Chondrocyte (in vitro differentiated cells): ENCODE data around the gene RAB11FIP2. TPM values are rescaled to one million over a fixed set of nuclear protein-coding genes. Genes with fewer than 3 reads are reported as not detected.
"Not testable (repeated sequence)": the region's sequence is repeated elsewhere in the genome, so short reads cannot be mapped to it uniquely, and the experiment has no call there.

Experiments
- DNase-seq: peaks from one replicate; pipeline ENCODE4 v3.0.0; 2021; ENCODE audit warnings: mixed read lengths, low spot score
- H3K27ac Mint-ChIP-seq: one replicate; pipeline ENCODE4 v1.8.0; 2021; ENCODE audit warnings: mild to moderate bottlenecking, moderate library complexity, mixed read lengths; ENCODE audit not compliant: unreplicated experiment
- H3K27me3 Mint-ChIP-seq: 2 replicates; pipeline ENCODE4 v1.8.0; 2021; ENCODE audit warnings: low read depth, mixed read lengths
- H3K36me3 Mint-ChIP-seq: 2 replicates; pipeline ENCODE4 v1.8.0; 2021; ENCODE audit warnings: low read depth, mixed read lengths
- H3K4me1 Mint-ChIP-seq: 2 replicates; pipeline ENCODE4 v1.8.0; 2021; ENCODE audit warnings: low read depth, mild to moderate bottlenecking, mixed read lengths
- H3K4me3 Mint-ChIP-seq: one replicate; pipeline ENCODE4 v1.8.0; 2021; ENCODE audit warnings: mild to moderate bottlenecking, moderate library complexity, mixed read lengths; ENCODE audit not compliant: unreplicated experiment
- H3K9me3 Mint-ChIP-seq: 2 replicates; pipeline ENCODE4 v1.8.0; 2021; ENCODE audit warnings: low read depth, mixed read lengths
- CTCF ChIP-seq: fragments of 200-600 bp; sonication (generic); IDR thresholded peaks from 2 replicates; pipeline ENCODE4 v1.5.0; 2021; ENCODE audit warnings: antibody characterized with exemption, mild to moderate bottlenecking, moderate library complexity
- total RNA-seq: library from RNA; stranded (reverse); gene quantifications from 3 replicates; pipeline ENCODE4 v1.2.1, GENCODE V29; 2021

RAB11FIP2 gene
- total RNA-seq, 1 donor from 2014 or later, result 20.9 TPM

- Mint-ChIP-seq H3K36me3 (peaks cover 2% of the 10 kb centered on the region), H3K4me3 (no peak overlapping the region), H3K4me1 (no peaks in the 10 kb centered on the region), H3K27ac (no peak overlapping the region), H3K9me3 (peaks cover 3% of the 10 kb centered on the region), H3K27me3 (peaks cover 5% of the 10 kb centered on the region)
- DNase-seq, result no peak
- no peak for TF ChIP-seq CTCF
These were observed 26.1 kb upstream of the RAB11FIP2 start for GRCh38 chr10:118072840-118073239.

GRCh38 chr10:118067389-118067788, 20.6 kb upstream of the RAB11FIP2 start:
- not testable (repeated sequence) for H3K36me3 Mint-ChIP-seq, H3K9me3 Mint-ChIP-seq, H3K4me3 Mint-ChIP-seq, H3K27ac Mint-ChIP-seq, H3K27me3 Mint-ChIP-seq, DNase-seq, H3K4me1 Mint-ChIP-seq

GRCh38 chr10:118062798-118063238, 16.1 kb upstream of the RAB11FIP2 start:
- DNase-seq, result no peak
- H3K36me3 Mint-ChIP-seq, result no peaks in the 10 kb centered on the region
- H3K27ac Mint-ChIP-seq, result no peak overlapping the region
- H3K4me1 Mint-ChIP-seq, result peaks cover 4% of the 10 kb centered on the region
- no peaks in the 10 kb centered on the region for H3K27me3 Mint-ChIP-seq
- H3K9me3 Mint-ChIP-seq, result no peaks in the 10 kb centered on the region
- no peak overlapping the region for H3K4me3 Mint-ChIP-seq
- TF ChIP-seq CTCF, result no peak

- peaks cover 4% of the 10 kb centered on the region for H3K4me1 Mint-ChIP-seq
- no peaks in the 10 kb centered on the region for H3K36me3 Mint-ChIP-seq
- no peak for TF ChIP-seq CTCF
- no peak for DNase-seq
- H3K4me3 Mint-ChIP-seq, result no peak overlapping the region
- H3K9me3 Mint-ChIP-seq, result no peaks in the 10 kb centered on the region
- H3K27me3 Mint-ChIP-seq, result no peaks in the 10 kb centered on the region
- no peak overlapping the region for H3K27ac Mint-ChIP-seq
These were observed 11.6 kb upstream of the RAB11FIP2 start for GRCh38 chr10:118058371-118058770.

- H3K4me3 Mint-ChIP-seq, result no peak overlapping the region
- H3K27me3 Mint-ChIP-seq, result no peaks in the 10 kb centered on the region
- H3K9me3 Mint-ChIP-seq, result no peaks in the 10 kb centered on the region
These were observed 10.6 kb upstream of the RAB11FIP2 start for GRCh38 chr10:118057361-118057760.

More at GRCh38 chr10:118057361-118057760, 10.6 kb upstream of the RAB11FIP2 start:
- no peak for TF ChIP-seq CTCF
- DNase-seq, result no peak
- H3K27ac Mint-ChIP-seq, result no peak overlapping the region
- H3K36me3 Mint-ChIP-seq, result no peaks in the 10 kb centered on the region
- H3K4me1 Mint-ChIP-seq, result peaks cover 4% of the 10 kb centered on the region
